WTC11 (cell line): ENCODE measurements around the gene ARSK. TPM values are rescaled to one million over a fixed set of nuclear protein-coding genes. Genes with fewer than 3 reads are reported as not detected.

ENCODE experiments used
- ATAC-seq: fragments of 200-7000 bp; cut with Tn5 transposase; 2 replicates; pipeline ENCODE4 v1.10.0; 2021; ENCODE audit warnings: mild to moderate bottlenecking, moderate library complexity
- CTCF ChIA-PET: fragments of 300-600 bp; sonication (Branson Sonifier 250); formaldehyde crosslinking; loops from one replicate; lab custom pipeline; 2021; ENCODE audit warnings: antibody characterized with exemption; lab: Charles Lee
- POLR2A ChIA-PET: fragments of 350-600 bp; sonication (Branson Sonifier 250); formaldehyde crosslinking; loops from one replicate; lab custom pipeline; 2021; ENCODE audit warnings: antibody characterized with exemption; lab: Charles Lee
- DNase-seq: peaks from one replicate; pipeline ENCODE4 v3.0.0; 2021; ENCODE audit warnings: low spot score
- H3K27ac Mint-ChIP-seq: 2 replicates; pipeline ENCODE4 v1.8.0; 2021; ENCODE audit warnings: mixed read lengths
- H3K27me3 Mint-ChIP-seq: 2 replicates; pipeline ENCODE4 v1.8.0; 2021; ENCODE audit warnings: low read depth, mild to moderate bottlenecking, moderate library complexity, mixed read lengths
- H3K36me3 Mint-ChIP-seq: 2 replicates; pipeline ENCODE4 v1.8.0; 2021; ENCODE audit warnings: mixed read lengths
- H3K4me1 Mint-ChIP-seq: 2 replicates; pipeline ENCODE4 v1.8.0; 2022; ENCODE audit warnings: mixed read lengths
- H3K4me3 Mint-ChIP-seq: 2 replicates; pipeline ENCODE4 v1.8.0; 2021; ENCODE audit warnings: mild to moderate bottlenecking, moderate library complexity, mixed read lengths
- H3K9me3 Mint-ChIP-seq: 2 replicates; pipeline ENCODE4 v1.8.0; 2021; ENCODE audit warnings: mixed read lengths
- CTCF ChIP-seq: fragments of 200-600 bp; IDR thresholded peaks from 2 replicates; pipeline ENCODE4 v1.8.0; 2022; ENCODE audit warnings: antibody characterized with exemption
- E2F5 ChIP-seq: sonication (generic); formaldehyde crosslinking; IDR thresholded peaks from 2 replicates; pipeline ENCODE4 v1.8.1; 2022; ENCODE audit warnings: mild to moderate bottlenecking, moderate library complexity, missing genetic modification reagents
- EMX1 ChIP-seq: fragments of 250-450 bp; sonication (Bioruptor Pico); IDR thresholded peaks from 2 replicates; pipeline ENCODE4 v1.8.0; 2021; ENCODE audit warnings: mild to moderate bottlenecking
- ERG ChIP-seq: fragments of 250-450 bp; sonication (Bioruptor Pico); IDR thresholded peaks from 2 replicates; pipeline ENCODE4 v1.8.0; 2021; ENCODE audit warnings: mild to moderate bottlenecking
- ETV6 ChIP-seq: sonication (generic); formaldehyde crosslinking; IDR thresholded peaks from 2 replicates; pipeline ENCODE4 v1.8.1; 2022; ENCODE audit warnings: mild to moderate bottlenecking, missing genetic modification reagents
- FOXJ3 ChIP-seq: sonication (generic); formaldehyde crosslinking; IDR thresholded peaks from 2 replicates; pipeline ENCODE4 v1.9.0; 2021; ENCODE audit warnings: missing genetic modification reagents, mild to moderate bottlenecking, borderline replicate concordance
- FOXK1 ChIP-seq: sonication (generic); formaldehyde crosslinking; IDR thresholded peaks from 2 replicates; pipeline ENCODE4 v1.8.0; 2022; ENCODE audit warnings: mild to moderate bottlenecking, moderate library complexity, missing genetic modification reagents
- MYBL2 ChIP-seq: sonication (generic); formaldehyde crosslinking; IDR thresholded peaks from 2 replicates; pipeline ENCODE4 v1.8.1; 2023; ENCODE audit warnings: mild to moderate bottlenecking, moderate library complexity, missing genetic modification reagents
- NFE2L1 ChIP-seq: sonication (generic); formaldehyde crosslinking; IDR thresholded peaks from 2 replicates; pipeline ENCODE4 v1.8.1; 2023; ENCODE audit warnings: missing genetic modification reagents
- NR3C1 ChIP-seq: sonication (generic); formaldehyde crosslinking; conservative IDR thresholded peaks from 2 replicates; pipeline ENCODE4 v1.8.1; 2023; ENCODE audit warnings: low read depth, mild to moderate bottlenecking, missing genetic modification reagents
- PREB ChIP-seq: sonication (generic); formaldehyde crosslinking; IDR thresholded peaks from 2 replicates; pipeline ENCODE4 v1.8.1; 2022; ENCODE audit warnings: mild to moderate bottlenecking, missing genetic modification reagents, moderate library complexity, borderline replicate concordance
- PRRX2 ChIP-seq: fragments of 250-450 bp; sonication (Bioruptor Pico); IDR thresholded peaks from 2 replicates; pipeline ENCODE4 v1.8.0; 2021; ENCODE audit warnings: mild to moderate bottlenecking
- ZNF232 ChIP-seq: sonication (generic); formaldehyde crosslinking; IDR thresholded peaks from 2 replicates; pipeline ENCODE4 v1.8.0; 2022; ENCODE audit warnings: mild to moderate bottlenecking, missing genetic modification reagents
- ZNF317 ChIP-seq: sonication (generic); formaldehyde crosslinking; IDR thresholded peaks from 2 replicates; pipeline ENCODE4 v1.8.1; 2023; ENCODE audit warnings: low read depth, mild to moderate bottlenecking, moderate library complexity, missing genetic modification reagents, borderline replicate concordance
- ZNF425 ChIP-seq: fragments of 250-450 bp; sonication (Bioruptor Pico); conservative IDR thresholded peaks from 2 replicates; pipeline ENCODE4 v1.9.0; 2021; ENCODE audit warnings: mild to moderate bottlenecking
- ZNF671 ChIP-seq: fragments of 250-450 bp; sonication (Bioruptor Pico); IDR thresholded peaks from 2 replicates; pipeline ENCODE4 v1.8.0; 2021; ENCODE audit warnings: mild to moderate bottlenecking
- total RNA-seq: library from RNA; stranded (reverse); gene quantifications from 3 replicates; pipeline ENCODE4 v1.2.3, GENCODE V29; 2021

Gene ARSK
- total RNA-seq, 1 experiment from 2014 or later: 15.1 TPM

GRCh38 chr5:95627971-95628810 lies 73.3 kb downstream of the ARSK start (continued):
- TF ChIP-seq CTCF (no peak), ZNF425 (no peak), ZNF317 (CRISPR knock-in tag) (no peak), NR3C1 (no peak), EMX1 (CRISPR knock-in tag) (no peak), PRRX2 (no peak), FOXK1 (CRISPR knock-in tag) (no peak), MYBL2 (CRISPR knock-in tag) (no peak)

GRCh38 chr5:95628933-95629332 lies 74.0 kb downstream of the ARSK start:
- no peak for TF ChIP-seq PRRX2
- peaks cover 7% of the 10 kb centered on the region; the same call in 1 of the 2 replicates for H3K4me1 Mint-ChIP-seq

GRCh38 chr5:95630394-95630917 lies 75.6 kb downstream of the ARSK start:
- no peak overlapping the region for H3K4me3 Mint-ChIP-seq
- H3K4me1 Mint-ChIP-seq: no peaks in the 10 kb centered on the region
- peaks cover 30% of the 10 kb centered on the region for H3K36me3 Mint-ChIP-seq
- H3K27me3 Mint-ChIP-seq: no peaks in the 10 kb centered on the region; the same call in 1 of the 2 replicates
- POLR2A ChIA-PET: no interaction called here
- no peak for TF ChIP-seq FOXJ3 (CRISPR knock-in tag)
- no peak for TF ChIP-seq ERG
- TF ChIP-seq PRRX2: no peak
- no peak for TF ChIP-seq NFE2L1
- no peak for TF ChIP-seq ZNF671 (CRISPR knock-in tag)
- TF ChIP-seq PREB (CRISPR knock-in tag): no peak
- no peak for TF ChIP-seq CTCF
- TF ChIP-seq ZNF232 (CRISPR knock-in tag): no peak
- TF ChIP-seq E2F5 (CRISPR knock-in tag): no peak
- no peak for TF ChIP-seq ETV6 (CRISPR knock-in tag)
- H3K9me3 Mint-ChIP-seq: peaks cover 50% of the 10 kb centered on the region
- DNase-seq: no peak
- ATAC-seq: no peak
- CTCF ChIA-PET: no interaction called here
- no peak overlapping the region for H3K27ac Mint-ChIP-seq

More at GRCh38 chr5:95628933-95629332, 74.0 kb downstream of the ARSK start:
- Mint-ChIP-seq H3K27ac (no peak overlapping the region), H3K36me3 (peaks cover 30% of the 10 kb centered on the region), H3K27me3 (peaks cover 2% of the 10 kb centered on the region), H3K4me3 (no peak overlapping the region), H3K9me3 (peaks cover 57% of the 10 kb centered on the region)
- POLR2A ChIA-PET: no interaction called here
- ATAC-seq (peak; percentile 78), DNase-seq (peak; percentile 19)
- CTCF ChIA-PET: no interaction called here
